GM21717 (cell line): Measurements from ENCODE around the gene TXNRD2.
"Not testable (repeated sequence)": the region's sequence is repeated elsewhere in the genome, so short reads cannot be mapped to it uniquely, and the experiment has no call there.

Source experiments
- ATAC-seq: cut with Tn5 transposase; IDR thresholded peaks from one replicate; pipeline ENCODE4 v1.9.1; 2021; ENCODE audit warnings: mild to moderate bottlenecking, moderate library complexity; ENCODE audit not compliant: unreplicated experiment

Gene TXNRD2

GRCh38 chr22:19955241-19956128 is 13.9 kb upstream of the TXNRD2 start:
- ATAC-seq: no peak

GRCh38 chr22:19951346-19951745 is 9.7 kb upstream of the TXNRD2 start:
- ATAC-seq: no peak

GRCh38 chr22:19948057-19948760 is 6.6 kb upstream of the TXNRD2 start:
- no peak for ATAC-seq

GRCh38 chr22:19943082-19944026 is 1.7 kb upstream of the TXNRD2 start:
- ATAC-seq: no peak

GRCh38 chr22:19942157-19943081 is 801 bp upstream of the TXNRD2 start:
- ATAC-seq: no peak

- ATAC-seq: no peak
These were observed 868 bp downstream of the TXNRD2 start for GRCh38 chr22:19940536-19941364.

- no peak for ATAC-seq
These were observed 3.8 kb downstream of the TXNRD2 start for GRCh38 chr22:19937616-19938473.

GRCh38 chr22:19936513-19936912 is 5.1 kb downstream of the TXNRD2 start:
- ATAC-seq: no peak

- ATAC-seq: not testable (repeated sequence)
These were observed 6.4 kb downstream of the TXNRD2 start for GRCh38 chr22:19935123-19935718.

GRCh38 chr22:19933341-19934241 is 8.0 kb downstream of the TXNRD2 start:
- ATAC-seq: no peak

GRCh38 chr22:19932367-19933206 is 9.0 kb downstream of the TXNRD2 start:
- no peak for ATAC-seq

GRCh38 chr22:19931514-19931913 is 10.1 kb downstream of the TXNRD2 start:
- no peak for ATAC-seq

- no peak for ATAC-seq
These were observed 10.8 kb downstream of the TXNRD2 start for GRCh38 chr22:19930551-19931486.
